HepG2 (cell line): ENCODE results near the gene DCDC2. TPM values are rescaled to one million over a fixed set of nuclear protein-coding genes. Genes with fewer than 3 reads are reported as not detected.

Experiments
- ATAC-seq: fragments of 200-7000 bp; cut with Tn5 transposase; 3 replicates; pipeline ENCODE4 v1.9.1; 2020; ENCODE audit warnings: mild to moderate bottlenecking, moderate library complexity
- BruUV-seq: library from RNA; stranded (reverse); fragments of 400-500 nt; replicated peaks from 2 replicates; lab custom pipeline; 2021; lab: Mats Ljungman, UMichigan
- CTCF ChIA-PET: fragments of 300-600 bp; formaldehyde crosslinking; extraction: SDS; loops from one replicate; lab custom pipeline; 2021; ENCODE audit warnings: low total read pairs, inconsistent platforms, low intra/inter-chr PET ratio; lab: Yijun Ruan, JAX
- POLR2A ChIA-PET: fragments of 350-600 bp; sonication (Branson Sonifier 250); formaldehyde crosslinking; loops from one replicate; lab custom pipeline; 2020; ENCODE audit warnings: antibody characterized with exemption, inconsistent platforms; lab: Yijun Ruan, JAX
- DNase-seq: peaks from one replicate; pipeline ENCODE4 v3.0.0-alpha.2; 2015; ENCODE audit warnings: low spot score
- FAIRE-seq: peaks from 3 replicates; lab custom pipeline; 2011; peaks lifted over from hg19 to GRCh38; lab: Jason Lieb, UNC
- H2AFZ ChIP-seq: one replicate; pipeline ENCODE4 v1.6.1; 2011; ENCODE audit warnings: low read length, inconsistent platforms
- H3K27ac ChIP-seq: fragments of 300-600 bp; 3 replicates; pipeline ENCODE4 v1.8.0; 2011; ENCODE audit warnings: mixed run types, mild to moderate bottlenecking, mixed read lengths, low read length, inconsistent platforms; ENCODE audit not compliant: insufficient read depth; ENCODE audit errors: extremely low read length
- H3K27me3 ChIP-seq, 2 experiments: fragments of 200-600 bp in 1 of 2; 2 replicates in 1 of 2; 3 replicates in 1 of 2; pipeline versions ENCODE4 v1.6.0 to v1.8.0; 2011; ENCODE audit warnings: low read length in 2 of 2, mild to moderate bottlenecking in 2 of 2, moderate library complexity in 2 of 2, inconsistent platforms in 1 of 2; ENCODE audit not compliant: insufficient read depth in 2 of 2, control insufficient read depth in 1 of 2
- H3K36me3 ChIP-seq, 2 experiments: fragments of 200-600 bp in 1 of 2; replicated peaks in 1 of 2; 2 replicates in 1 of 2; 3 replicates in 1 of 2; pipeline versions ENCODE4 v1.5.1 to v1.8.0; 2011; ENCODE audit warnings: low read length in 2 of 2, inconsistent platforms in 1 of 2; ENCODE audit not compliant: insufficient read depth in 2 of 2, control insufficient read depth in 1 of 2
- H3K4me1 ChIP-seq: 2 replicates; pipeline ENCODE4 v1.5.1; 2012; ENCODE audit warnings: low read length, inconsistent platforms; ENCODE audit not compliant: insufficient read depth
- H3K4me2 ChIP-seq: 2 replicates; pipeline ENCODE4 v1.6.0; 2011; ENCODE audit warnings: low read depth, low read length, inconsistent platforms
- H3K4me3 ChIP-seq, 3 experiments: fragments of 200-600 bp in 1 of 3; sonication (generic), shearing (Covaris generic) in 1 of 3; replicated peaks in 1 of 3; 2 replicates each; pipeline ENCODE4 v1.5.1; 2011 to 2016; ENCODE audit warnings: low read length in 3 of 3, inconsistent platforms in 2 of 3, low read depth in 2 of 3, mild to moderate bottlenecking in 2 of 3, control low read depth in 1 of 3, mixed read lengths in 1 of 3; ENCODE audit not compliant: insufficient read depth in 1 of 3
- H3K79me2 ChIP-seq: one replicate; pipeline ENCODE4 v1.6.1; 2011; ENCODE audit warnings: low read length, inconsistent platforms; ENCODE audit not compliant: insufficient read depth
- H3K9ac ChIP-seq: 2 replicates; pipeline ENCODE4 v1.6.0; 2011; ENCODE audit warnings: mild to moderate bottlenecking, low read depth, low read length, inconsistent platforms; ENCODE audit not compliant: insufficient read depth
- H3K9me3 ChIP-seq: 2 replicates; pipeline ENCODE4 v1.5.1; 2012; ENCODE audit warnings: mild to moderate bottlenecking, low read length
- H4K20me1 ChIP-seq: 2 replicates; pipeline ENCODE4 v1.6.0; 2011; ENCODE audit warnings: inconsistent platforms, mild to moderate bottlenecking, low read length, moderate library complexity; ENCODE audit not compliant: insufficient read depth
- DZIP1 ChIP-seq: sonication (generic); formaldehyde crosslinking; IDR thresholded peaks from 2 replicates; pipeline ENCODE4 v1.5.0; 2020; ENCODE audit warnings: mild to moderate bottlenecking, missing genetic modification reagents
- FOSL1 ChIP-seq: sonication (generic); formaldehyde crosslinking; IDR thresholded peaks from 2 replicates; pipeline ENCODE4 v1.9.0; 2021; ENCODE audit warnings: missing genetic modification reagents, borderline replicate concordance
- RFXANK ChIP-seq: IDR thresholded peaks from 2 replicates; pipeline ENCODE4 v1.6.1; 2016
- ZNF20 ChIP-seq: sonication (generic); formaldehyde crosslinking; IDR thresholded peaks from 2 replicates; pipeline ENCODE4 v1.4.0; 2020; ENCODE audit warnings: mild to moderate bottlenecking, moderate library complexity, missing genetic modification reagents
- ZNF292 ChIP-seq: sonication (generic); formaldehyde crosslinking; IDR thresholded peaks from 2 replicates; pipeline ENCODE4 v1.8.1; 2022; ENCODE audit warnings: mild to moderate bottlenecking, low read depth, missing genetic modification reagents, borderline replicate concordance
- ZNF333 ChIP-seq: sonication (generic); formaldehyde crosslinking; IDR thresholded peaks from 2 replicates; pipeline ENCODE4 v1.4.0; 2020; ENCODE audit warnings: mild to moderate bottlenecking, missing genetic modification reagents, borderline replicate concordance
- ZNF530 ChIP-seq: sonication (generic); formaldehyde crosslinking; IDR thresholded peaks from 2 replicates; pipeline ENCODE4 v1.5.0; 2020; ENCODE audit warnings: low read depth, mild to moderate bottlenecking, missing genetic modification reagents
- ZNF569 ChIP-seq: sonication (generic); formaldehyde crosslinking; IDR thresholded peaks from 2 replicates; pipeline ENCODE4 v1.5.0; 2020; ENCODE audit warnings: mild to moderate bottlenecking, missing genetic modification reagents, moderate library complexity, borderline replicate concordance
- ZNF772 ChIP-seq: sonication (generic); formaldehyde crosslinking; IDR thresholded peaks from 2 replicates; pipeline ENCODE4 v1.5.0; 2020; ENCODE audit warnings: mild to moderate bottlenecking, missing genetic modification reagents
- WGBS: methylation state at CpG from one replicate; pipeline ENCODE4 v1.1.6; 2017; ENCODE audit warnings: low lambda C conversion rate; 5-methylcytosine and 5-hydroxymethylcytosine counted together
- in situ Hi-C: cut with HindIII; loops from 2 replicates; pipeline ENCODE4 v1.10.0; 2017; ENCODE audit warnings: low pct_unique_long_range_greater_than_20kb; ENCODE audit not compliant: extremely low pct_ligation_motif_present
- intact Hi-C: fragments of 100-400 bp; cut with micrococcal nuclease; formaldehyde crosslinking; loops from one replicate; pipeline ENCODE4 v1.10.0; 2022; ENCODE audit not compliant: unreplicated experiment
- polyA plus RNA-seq, 8 experiments: library from polyadenylated mRNA; depleted of rRNA in 3 of 8; stranded (reverse) in 7 of 8; unstranded in 1 of 8; fragments of >200 nt; fragmentation: Illumina TruSeq in 4 of 8; extraction: Trizol in 4 of 8; gene quantifications; 2 replicates each; pipeline versions ENCODE4 v1.2.1 to v1.2.3, GENCODE V29; 2011 to 2016; ENCODE audit warnings: low read depth in 4 of 8, missing spikeins in 1 of 8, mixed read lengths in 1 of 8; ENCODE audit not compliant: insufficient read depth in 1 of 8
- total RNA-seq, 5 experiments: library from RNA; depleted of rRNA; stranded (reverse); fragments of >200 nt; fragmentation: Illumina TruSeq; extraction: Trizol; gene quantifications; 2 replicates each; pipeline ENCODE4 v1.2.3, GENCODE V29; 2016; ENCODE audit warnings: low read depth in 1 of 5

Gene DCDC2
- total and polyA plus RNA-seq, 2 of the 13 experiments (the other 11 are each of a cell fraction or from before 2014, with no cell fraction given) = 9.0 to 36.2 TPM

GRCh38 chr6:24245275-24245674, 112.6 kb downstream of the DCDC2 start:
- WGBS = 95% methylated on average over 2 of the region's 2 CpGs
- intact Hi-C loops = no loop called here

More at GRCh38 chr6:24245275-24245674, 112.6 kb downstream of the DCDC2 start:
- in situ Hi-C loops = no loop called here
- H3K9me3 ChIP-seq = no peaks in the 10 kb centered on the region
- TF ChIP-seq ZNF530 (CRISPR knock-in tag) (no peak), ZNF772 (no peak), ZNF292 (CRISPR knock-in tag) (no peak), ZNF569 (CRISPR knock-in tag) (no peak), RFXANK (no peak), DZIP1 (CRISPR knock-in tag) (no peak), FOSL1 (CRISPR knock-in tag) (no peak), ZNF20 (CRISPR knock-in tag) (no peak), ZNF333 (CRISPR knock-in tag) (no peak)
- no peak overlapping the region for H3K4me2 ChIP-seq
- no peak overlapping the region for H3K27ac ChIP-seq
- no TSS peak for BruUV-seq
- H3K9ac ChIP-seq = no peak overlapping the region
- CTCF ChIA-PET = no interaction called here
- peaks cover 13 to 16% of the 10 kb centered on the region in 2 experiments for H3K36me3 ChIP-seq
- POLR2A ChIA-PET = no interaction called here
- H4K20me1 ChIP-seq = peaks cover 2% of the 10 kb centered on the region; the same call in 1 of the 2 replicates
- no peak for ATAC-seq
- DNase-seq = no peak
- no peak for FAIRE-seq
- H3K79me2 ChIP-seq = no peaks in the 10 kb centered on the region
- no peak overlapping the region for H2AFZ ChIP-seq
- no peaks in the 10 kb centered on the region for H3K27me3 ChIP-seq
- no peak overlapping the region for H3K4me3 ChIP-seq
- H3K4me1 ChIP-seq = peaks cover 17% of the 10 kb centered on the region
